HG03342 (cell line): ENCODE results near the gene MAFB.
A peak's percentile ranks its signal among the peaks of the same experiment; 100 is the strongest.

Experiments
- ATAC-seq: cut with Tn5 transposase; IDR thresholded peaks from one replicate; pipeline ENCODE4 v1.9.1; 2021; ENCODE audit warnings: mild to moderate bottlenecking, moderate library complexity; ENCODE audit not compliant: unreplicated experiment

Gene MAFB

GRCh38 chr20:40703975-40704530, 15.0 kb upstream of the MAFB start:
- no peak for ATAC-seq

DNA sequence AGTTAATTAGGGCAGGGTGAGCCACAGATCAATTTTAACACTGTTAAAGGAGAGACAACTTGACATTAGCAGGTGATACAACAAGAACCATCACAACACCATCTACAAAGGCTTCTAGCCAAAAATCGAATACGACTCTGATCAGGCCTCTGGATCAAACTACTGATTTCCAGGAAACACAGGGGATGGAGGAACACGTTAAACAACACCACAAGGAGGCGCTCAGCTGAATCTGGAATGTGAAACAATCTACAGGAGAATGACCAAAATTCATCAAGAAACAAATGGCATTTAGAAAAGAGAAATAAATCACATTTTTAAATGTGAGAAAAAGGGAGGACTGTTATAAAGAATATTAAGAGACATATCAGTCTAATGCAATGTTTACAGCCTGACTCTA, 13.5 kb upstream of the MAFB start:
- no peak for ATAC-seq

DNA sequence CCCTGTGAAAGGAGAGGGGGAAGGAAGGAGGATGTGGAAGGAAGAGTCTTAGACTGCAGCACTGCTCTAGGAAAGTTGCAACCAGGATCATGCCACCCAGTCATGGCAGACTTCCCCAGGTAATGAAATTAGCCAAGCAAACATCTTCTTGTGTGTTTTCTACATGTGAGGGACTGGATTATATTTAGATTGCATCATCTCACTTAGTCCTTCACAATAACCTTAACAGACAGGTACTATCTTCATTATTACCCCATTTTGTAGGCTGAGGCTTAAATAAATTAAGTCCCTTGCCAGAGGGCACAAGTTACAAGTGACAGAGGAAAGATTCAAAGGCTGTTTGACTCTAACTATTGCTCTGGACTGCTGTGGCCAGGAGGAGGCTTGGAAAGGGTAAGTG, 9.7 kb upstream of the MAFB start:
- no peak for ATAC-seq

DNA sequence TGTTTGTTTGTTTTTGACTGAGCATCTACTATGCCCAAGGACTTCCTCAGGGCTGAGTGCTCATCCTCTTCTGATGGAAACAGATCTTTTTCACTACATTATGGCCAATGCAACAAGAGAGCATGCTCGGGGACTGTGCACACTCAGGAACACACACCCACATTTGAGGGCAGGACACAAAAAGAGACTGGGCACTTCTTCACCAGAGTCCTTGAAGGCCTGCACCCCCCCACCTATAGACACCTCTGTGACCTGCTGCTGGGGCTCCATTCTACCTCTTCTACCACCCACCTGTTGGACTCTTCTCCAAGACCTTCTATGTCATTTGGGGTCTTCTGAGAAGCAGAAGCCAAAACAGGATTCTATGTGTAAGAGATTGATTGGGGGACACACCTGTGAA, 9.2 kb upstream of the MAFB start:
- no peak for ATAC-seq

GRCh38 chr20:40697541-40697940, 8.5 kb upstream of the MAFB start:
- ATAC-seq: no peak

DNA sequence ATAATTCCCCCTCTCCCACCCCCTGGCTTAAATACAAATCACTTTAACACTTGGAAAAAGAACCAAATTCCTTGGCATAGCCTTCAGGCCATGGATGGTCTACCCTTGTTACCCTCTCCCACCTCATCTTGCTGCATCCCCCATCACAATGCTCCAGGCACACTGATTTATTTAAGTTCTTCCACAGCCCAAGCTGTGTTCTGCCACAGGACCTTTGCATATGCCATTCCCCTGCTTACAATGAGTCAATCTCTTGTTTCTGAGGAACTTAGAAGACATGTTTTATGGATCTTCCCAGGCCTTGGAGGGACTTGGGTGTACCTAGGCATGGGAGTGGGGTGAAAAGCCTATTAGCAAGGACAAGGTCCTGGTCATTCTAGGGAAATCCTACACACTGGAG, 6.2 kb upstream of the MAFB start:
- no peak for ATAC-seq

DNA sequence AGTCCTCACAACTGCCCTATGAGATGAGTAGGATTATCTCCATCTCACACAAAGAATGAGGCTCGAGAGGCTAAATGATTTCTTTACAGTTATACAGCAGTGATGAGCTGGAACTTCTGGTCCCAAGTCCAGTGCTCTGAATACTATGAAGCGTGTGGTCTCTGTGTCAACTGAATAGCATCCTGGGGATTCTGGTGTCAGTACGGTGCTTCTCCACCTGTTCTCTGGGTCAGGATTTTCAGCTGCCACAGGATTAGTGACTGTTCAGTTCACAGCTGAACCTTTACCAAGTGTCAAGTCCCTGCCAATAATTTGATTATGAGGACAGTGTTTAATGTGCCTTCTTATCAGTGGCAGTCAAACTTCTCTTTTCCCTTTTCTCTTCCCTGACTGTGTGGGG, 5.2 kb upstream of the MAFB start:
- ATAC-seq: no peak

GRCh38 chr20:40692240-40693011, 3.4 kb upstream of the MAFB start:
- no peak for ATAC-seq

- no peak for ATAC-seq
These were observed 2.7 kb upstream of the MAFB start for GRCh38 chr20:40691566-40692239.

DNA sequence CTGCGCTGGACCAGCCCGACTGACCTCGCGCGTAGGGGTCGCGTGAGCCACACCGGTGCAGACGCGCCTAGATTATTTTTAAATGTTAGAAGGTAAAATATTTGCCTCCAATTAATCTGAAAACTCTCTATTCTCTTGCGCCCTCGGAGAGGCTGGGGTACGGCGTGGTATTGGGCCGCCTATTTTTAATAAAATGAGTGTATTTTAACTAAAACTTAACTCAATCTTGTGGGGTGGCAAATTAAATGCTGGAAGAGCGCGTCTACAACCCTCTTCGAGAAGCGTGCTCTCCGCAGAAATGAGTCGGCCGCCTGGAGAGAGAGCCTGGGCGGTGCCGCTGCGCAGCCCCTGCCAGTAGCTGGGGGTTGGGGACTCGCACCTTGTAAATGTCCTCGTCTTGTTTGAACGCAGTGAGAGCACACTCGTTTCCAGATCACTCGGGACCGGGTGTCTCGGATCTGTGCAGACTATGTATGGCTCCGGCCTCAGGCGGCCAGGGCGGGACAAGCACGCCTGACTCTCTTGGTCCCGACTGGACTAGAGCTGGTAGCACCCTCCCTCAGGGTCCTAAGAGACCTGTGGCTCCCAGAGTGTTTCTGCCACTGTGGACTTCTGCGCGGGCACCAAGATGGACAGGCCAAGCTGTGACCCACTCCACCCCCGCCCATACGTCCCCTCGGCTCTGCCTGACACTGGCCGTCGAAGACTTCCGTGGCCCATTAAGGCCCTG, 2.0 kb upstream of the MAFB start:
- ATAC-seq: no peak

DNA sequence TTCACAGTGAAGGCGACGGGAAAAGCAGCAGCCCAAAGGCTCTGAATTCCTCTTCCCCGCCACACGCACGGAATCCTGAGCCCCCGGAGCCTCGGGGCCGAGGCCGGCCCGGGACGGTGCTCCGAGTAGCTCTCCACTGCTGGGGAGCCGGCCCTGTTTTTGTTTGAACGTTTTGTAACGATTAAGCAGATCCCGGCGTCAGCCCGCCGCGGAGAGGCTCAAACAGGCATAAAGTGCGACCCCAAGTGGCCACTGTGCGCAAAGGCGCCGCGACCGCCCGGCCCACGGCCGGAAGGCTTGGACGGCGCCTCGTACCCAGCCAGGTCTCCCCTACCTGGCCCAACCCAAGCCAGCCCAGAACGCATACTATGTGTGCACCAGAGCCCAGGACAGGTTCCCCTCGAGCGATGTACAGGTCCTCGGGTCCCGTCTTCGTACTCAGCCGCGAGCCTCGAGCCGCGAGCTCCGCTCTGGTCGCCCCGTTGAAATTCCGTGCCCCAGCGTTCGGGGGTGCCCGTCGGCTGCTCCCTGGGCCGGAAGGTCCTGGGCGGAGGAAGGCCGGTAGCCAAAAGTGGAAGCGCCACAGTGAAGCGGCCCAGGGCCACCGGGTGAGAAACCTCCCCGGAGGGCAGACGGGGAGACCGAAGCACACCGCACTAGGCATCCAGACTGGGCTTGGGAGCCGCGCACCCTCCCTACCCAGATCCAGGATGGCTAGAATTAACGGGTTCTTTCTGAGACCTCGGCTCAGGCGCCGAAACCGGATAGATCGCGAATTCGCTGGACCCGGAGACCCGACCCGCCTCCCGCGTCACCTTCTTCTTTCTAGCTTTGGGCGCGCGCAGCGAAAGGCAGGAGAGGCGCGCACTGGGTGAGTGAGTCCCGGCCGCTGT, 1.2 kb upstream of the MAFB start:
- ATAC-seq: peak; percentile 47

GRCh38 chr20:40688129-40689099, 622 bp downstream of the MAFB start:
- no peak for ATAC-seq

DNA sequence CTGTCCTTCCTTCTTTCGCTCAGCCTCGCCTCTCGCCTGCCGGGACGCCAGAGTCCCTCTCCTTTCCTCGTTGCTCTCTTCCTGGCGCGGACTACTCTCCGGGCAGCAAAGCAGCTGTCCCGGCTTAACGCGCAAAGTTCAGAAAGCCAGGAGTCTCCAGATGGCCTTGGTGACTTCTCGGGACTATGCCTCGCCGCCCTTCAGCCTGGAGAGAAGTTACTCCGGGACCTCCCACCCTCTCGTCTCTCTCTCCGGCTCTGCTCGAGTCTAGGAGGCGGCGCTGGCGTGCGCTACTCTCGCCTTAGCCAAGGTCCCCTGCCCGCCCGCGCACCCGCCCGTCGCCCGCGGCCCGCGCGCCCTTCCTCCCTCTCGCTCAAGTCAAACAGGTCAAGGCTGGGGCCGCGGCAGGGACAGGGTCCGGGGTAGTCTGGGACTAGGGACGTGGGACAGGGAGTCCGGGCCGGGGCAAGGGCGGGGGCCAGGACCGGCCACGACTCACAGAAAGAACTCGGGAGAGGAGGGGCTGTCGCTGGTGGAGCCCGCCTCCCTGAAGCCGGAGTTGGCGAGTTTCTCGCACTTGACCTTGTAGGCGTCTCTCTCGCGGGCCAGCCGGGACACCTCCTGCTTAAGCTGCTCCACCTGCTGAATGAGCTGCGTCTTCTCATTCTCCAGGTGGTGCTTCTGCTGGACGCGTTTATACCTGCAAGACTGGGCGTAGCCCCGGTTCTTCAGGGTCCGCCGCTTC, 1.5 kb downstream of the MAFB start:
- ATAC-seq: no peak

- ATAC-seq: no peak
These were observed 2.1 kb downstream of the MAFB start for GRCh38 chr20:40686893-40687292.

DNA sequence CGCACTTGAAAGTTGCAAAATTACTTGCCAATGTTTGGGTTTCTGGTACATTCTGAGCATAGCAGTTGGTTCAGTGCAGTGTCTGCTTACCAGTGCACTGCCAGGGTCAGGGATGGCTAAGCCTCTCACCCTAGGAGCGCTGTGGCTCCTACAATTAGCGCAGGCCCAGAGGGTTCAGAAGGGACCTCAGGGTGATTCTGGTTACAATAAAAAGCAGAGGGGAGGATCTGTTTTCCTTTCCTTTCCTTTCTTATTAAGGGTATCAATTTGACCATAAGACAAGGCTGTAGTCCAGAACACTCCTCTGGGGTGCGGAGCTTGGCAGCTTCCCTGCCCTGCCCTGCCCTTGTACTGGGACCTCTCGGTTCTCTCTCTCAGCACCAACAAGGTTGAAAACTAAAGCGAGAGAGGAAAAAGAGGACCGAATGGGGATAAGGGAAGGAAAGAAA, 2.6 kb downstream of the MAFB start:
- no peak for ATAC-seq

GRCh38 chr20:40685349-40685748, 3.7 kb downstream of the MAFB start:
- no peak for ATAC-seq

DNA sequence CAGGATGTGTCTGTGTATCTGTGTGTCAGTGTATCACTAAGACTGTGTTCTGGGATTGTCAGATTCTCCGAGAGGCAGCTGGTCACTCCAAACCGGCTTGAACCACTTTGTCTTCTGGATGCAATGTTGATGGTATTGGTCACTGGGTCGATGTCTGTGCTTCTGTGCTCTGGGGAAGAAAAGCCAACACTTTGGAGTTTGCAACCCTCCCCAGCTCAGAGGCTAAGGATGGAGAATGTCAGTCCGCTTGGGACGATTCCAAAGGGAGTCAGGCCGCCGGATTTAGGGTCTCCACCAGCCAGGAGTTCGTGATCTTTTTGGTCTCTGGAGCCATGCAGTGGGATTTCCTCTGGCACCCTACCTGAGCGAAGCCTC, 5.2 kb downstream of the MAFB start:
- no peak for ATAC-seq

GRCh38 chr20:40683221-40683893, 5.7 kb downstream of the MAFB start:
- ATAC-seq: no peak
